Measurements from ENCODE around the gene C5orf46. TPM values are rescaled to one million over a fixed set of nuclear protein-coding genes. Genes with fewer than 3 reads are reported as not detected.

The C5orf46 gene
- total and polyA plus RNA-seq, 11 donors, result 3.8 to 28.6 (median 6.9) TPM; not detected in 1

- no peak overlapping the region for H3K4me3 ChIP-seq
- WGBS, 4 donors, result 14 to 20% (median 19%) methylated on average over 3 of the region's 3 CpGs
- no peak overlapping the region for H3K27ac ChIP-seq
- peaks cover 0 to 15% (median 0%) of the 10 kb centered on the region in 12 donors for H3K4me1 ChIP-seq
- intact Hi-C loops (cut with DNase I), result loop anchor here in 9 of 10 donors (1.0 to 10.0 kb wide), 5 partner anchors 28 to 48 kb away; no protein-coding TSS in a partner anchor
- H3K36me3 ChIP-seq, result no peaks in the 10 kb centered on the region
- H3K9me3 ChIP-seq, result no peaks in the 10 kb centered on the region
- ATAC-seq (no peak), DNase-seq (no peak)
- TF ChIP-seq CTCF (IDR thresholded peaks at IDR 0.05), result peak; percentile 22 to 65 (median 50)
- TF ChIP-seq POLR2A (IDR thresholded peaks at IDR 0.05), result no peak
- H3K27me3 ChIP-seq, result no peaks in the 10 kb centered on the region
These were observed 19.2 kb downstream of the C5orf46 start for GRCh38 chr5:147887026-147887627.

GRCh38 chr5:147882586-147883313, 23.6 kb downstream of the C5orf46 start:
- TF ChIP-seq CTCF (IDR thresholded peaks at IDR 0.05), result no peak
- intact Hi-C loops (cut with DNase I), result loop anchor here in 1 of 10 donors (10.0 kb wide), 1 partner anchor 52 kb away; no protein-coding TSS in a partner anchor
- DNase-seq, result no peak
- Histone ChIP-seq H3K27ac (peak overlapping the region in 1 of 12 donors; percentile 3), H3K36me3 (no peaks in the 10 kb centered on the region), H3K27me3 (no peaks in the 10 kb centered on the region), H3K9me3 (no peaks in the 10 kb centered on the region), H3K4me3 (no peak overlapping the region), H3K4me1 (peaks cover 0 to 10% (median 0%) of the 10 kb centered on the region in 12 donors)
- WGBS, 4 donors, result 20 to 26% (median 23%) methylated on average over 6 of the region's 6 CpGs
- peak in 3 of 4 donors; percentile 58 to 75 (median 69) for ATAC-seq

DNA sequence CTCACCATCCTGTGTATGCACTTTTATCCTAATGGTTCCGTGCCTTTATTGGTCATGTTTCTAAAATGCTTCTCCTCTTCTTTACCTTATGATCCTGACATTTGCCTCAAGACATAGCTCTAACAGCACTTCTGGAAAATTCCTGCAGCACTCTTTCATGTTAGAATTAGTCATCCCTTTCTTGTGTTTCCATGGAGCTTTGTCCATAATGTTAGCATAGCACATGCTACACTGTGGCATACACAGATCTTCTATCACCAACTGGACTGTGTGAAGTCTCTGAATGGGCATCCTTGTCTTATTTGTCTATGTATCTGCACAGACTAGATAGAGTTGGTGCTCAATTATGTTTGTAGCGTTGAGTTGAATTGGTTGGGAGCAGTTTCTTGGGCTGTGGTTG, 25.9 kb downstream of the C5orf46 start:
- Histone ChIP-seq H3K27me3 (no peaks in the 10 kb centered on the region), H3K4me3 (no peak overlapping the region), H3K36me3 (no peaks in the 10 kb centered on the region), H3K27ac (no peak overlapping the region), H3K9me3 (no peaks in the 10 kb centered on the region), H3K4me1 (peaks cover 0 to 10% (median 0%) of the 10 kb centered on the region in 12 donors)
- TF ChIP-seq CTCF (IDR thresholded peaks at IDR 0.05) (no peak), POLR2A (IDR thresholded peaks at IDR 0.05) (no peak)
- ATAC-seq (no peak), DNase-seq (no peak)
- 87 to 97% (median 92%) methylated on average over 2 of the region's 2 CpGs for WGBS, 4 donors
- intact Hi-C loops (cut with DNase I), result loop anchor here in 1 of 10 donors (10.0 kb wide), 1 partner anchor 54 kb away; no protein-coding TSS in a partner anchor

DNA sequence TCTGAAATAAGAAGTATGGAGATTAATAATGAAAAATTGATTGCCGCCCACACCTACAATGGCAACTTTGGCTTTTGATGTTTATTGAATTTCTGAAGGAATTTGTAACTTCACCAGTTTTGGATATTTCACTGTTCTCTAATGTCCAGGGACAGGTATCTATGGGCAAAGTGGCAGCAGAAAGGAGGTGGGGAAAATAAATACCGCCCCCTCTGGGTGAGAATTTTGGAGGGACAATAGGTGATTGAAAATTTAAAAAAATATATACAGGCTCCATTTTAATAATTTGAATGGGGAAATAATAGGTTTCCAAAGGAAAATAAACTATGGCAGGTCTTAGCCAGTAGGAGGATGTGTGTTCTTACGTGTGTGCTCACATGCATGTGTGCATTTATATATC, 26.6 kb downstream of the C5orf46 start:
- intact Hi-C loops (cut with DNase I), result loop anchor here in 1 of 10 donors (10.0 kb wide), 1 partner anchor 55 kb away; no protein-coding TSS in a partner anchor
- WGBS, 4 donors, result 93 to 96% (median 94%) methylated on average over 3 of the region's 3 CpGs
- Histone ChIP-seq H3K36me3 (no peaks in the 10 kb centered on the region), H3K9me3 (no peaks in the 10 kb centered on the region), H3K27me3 (no peaks in the 10 kb centered on the region), H3K4me1 (peaks cover 0 to 10% (median 0%) of the 10 kb centered on the region in 12 donors), H3K27ac (no peak overlapping the region), H3K4me3 (no peak overlapping the region)
- no peak for ATAC-seq
- no peak for DNase-seq
- TF ChIP-seq POLR2A (IDR thresholded peaks at IDR 0.05), result no peak
- no peak for TF ChIP-seq CTCF (IDR thresholded peaks at IDR 0.05)
